Body of pancreas (tissue), 4 donors: ENCODE results near the gene KLB. TPM values are rescaled to one million over a fixed set of nuclear protein-coding genes. Genes with fewer than 3 reads are reported as not detected.
"Not testable (repeated sequence)": the region's sequence is repeated elsewhere in the genome, so short reads cannot be mapped to it uniquely, and the experiment has no call there.

ENCODE experiments used
- ATAC-seq: fragments of 150-250 bp; one replicate; pipeline ENCODE4 v1.9.1; 2016
- DNase-seq, 4 donors: peaks; one replicate each; pipeline ENCODE4 v3.0.0-alpha.2; 2019
- H3K27ac ChIP-seq, 4 donors: fragments of 200-600 bp; sonication (generic); 1 replicate in 3 of 4; 2 replicates in 1 of 4; pipeline versions ENCODE4 v1.5.1 to v1.6.1; 2016 to 2019; ENCODE audit warnings: mild to moderate bottlenecking in 1 of 4, mixed read lengths in 1 of 4, moderate library complexity in 1 of 4
- H3K27me3 ChIP-seq, 2 donors: fragments of 200-600 bp; sonication (generic); one replicate each; pipeline ENCODE4 v1.6.0; 2016; ENCODE audit warnings: mild to moderate bottlenecking in 1 of 2
- H3K36me3 ChIP-seq, 2 donors: fragments of 200-600 bp; sonication (generic); replicated peaks in 1 of 2; 2 replicates each; pipeline ENCODE4 v1.5.1; 2016; ENCODE audit warnings: low read depth in 2 of 2; ENCODE audit not compliant: insufficient read depth in 1 of 2
- H3K4me1 ChIP-seq: fragments of 200-600 bp; sonication (generic); one replicate; pipeline ENCODE4 v1.6.0; 2016
- H3K4me3 ChIP-seq, 2 donors: fragments of 200-600 bp; sonication (generic); 1 replicate in 1 of 2; 2 replicates in 1 of 2; pipeline ENCODE4 v1.5.1; 2016 to 2019
- H3K9me3 ChIP-seq, 3 donors: fragments of 200-600 bp; sonication (generic); 1 replicate in 2 of 3; 2 replicates in 1 of 3; pipeline ENCODE4 v1.5.1; 2016
- POLR2A ChIP-seq, 3 donors: fragments of 450-650 bp; IDR thresholded peaks; one replicate each; pipeline ENCODE4 v1.6.1; 2016; ENCODE audit warnings: antibody characterized with exemption in 3 of 3, mild to moderate bottlenecking in 2 of 3
- WGBS, 2 donors: methylation state at CpG; one replicate each; pipeline ENCODE4 v1.1.5; 2017; 5-methylcytosine and 5-hydroxymethylcytosine counted together
- intact Hi-C: fragments of 100-400 bp; cut with DNase I; formaldehyde crosslinking; loops from one replicate; pipeline ENCODE4 v1.15.1; 2023
- total RNA-seq, 2 donors: library from RNA; depleted of rRNA; stranded (reverse); fragments of >200 nt; gene quantifications; one replicate each; pipeline ENCODE4 v1.1.0, GENCODE V29; 2016
- TF ChIP-seq, protein P1 (sequence below), 7 experiments: fragments of 450-650 bp in 4 of 7; fragments of 200-600 bp in 3 of 7; sonication (generic) in 3 of 7; IDR thresholded peaks; one replicate each; pipeline ENCODE4 v1.5.1; 2016 to 2019; ENCODE audit warnings: antibody characterized with exemption in 7 of 7

Gene KLB
- total RNA-seq: 1 to 10 TPM; 2.1 to 3.6 TPM

DNA sequence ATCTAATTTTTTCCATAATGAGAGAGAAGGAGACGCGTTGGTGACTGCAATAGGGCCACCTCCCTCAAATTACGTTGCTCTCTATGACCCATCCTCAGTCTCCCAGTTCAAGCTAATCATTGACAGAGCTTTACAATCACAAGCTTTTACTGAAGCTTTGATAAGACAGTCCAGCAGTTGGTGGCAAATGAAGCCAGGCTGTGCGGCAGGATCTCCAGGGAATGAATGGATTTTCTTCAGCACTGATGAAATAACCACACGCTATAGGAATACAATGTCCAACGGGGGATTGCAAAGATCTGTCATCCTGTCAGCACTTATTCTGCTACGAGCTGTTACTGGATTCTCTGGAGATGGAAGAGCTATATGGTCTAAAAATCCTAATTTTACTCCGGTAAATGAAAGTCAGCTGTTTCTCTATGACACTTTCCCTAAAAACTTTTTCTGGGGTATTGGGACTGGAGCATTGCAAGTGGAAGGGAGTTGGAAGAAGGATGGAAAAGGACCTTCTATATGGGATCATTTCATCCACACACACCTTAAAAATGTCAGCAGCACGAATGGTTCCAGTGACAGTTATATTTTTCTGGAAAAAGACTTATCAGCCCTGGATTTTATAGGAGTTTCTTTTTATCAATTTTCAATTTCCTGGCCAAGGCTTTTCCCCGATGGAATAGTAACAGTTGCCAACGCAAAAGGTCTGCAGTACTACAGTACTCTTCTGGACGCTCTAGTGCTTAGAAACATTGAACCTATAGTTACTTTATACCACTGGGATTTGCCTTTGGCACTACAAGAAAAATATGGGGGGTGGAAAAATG is at the start of gene KLB:
TSS of gene KLB (plus strand) at position 168 of the 821 bp plus-strand sequence. CDS start at position 188, 20 bp downstream.
- Histone ChIP-seq H3K36me3 (no peaks in the 10 kb centered on the region), H3K27me3 (no peaks in the 10 kb centered on the region), H3K4me3 (peak within 1 kb of the TSS in 1 of 2 donors; percentile 1), H3K4me1 (peaks cover 15% of the 10 kb centered on the region), H3K27ac (peak within 1 kb of the TSS; percentile 25 to 76 (median 36)), H3K9me3 (no peaks in the 10 kb centered on the region)
- 14 to 20% methylated on average over 12 of the region's 12 CpGs for WGBS, 2 donors
- TF ChIP-seq, protein P1, sequence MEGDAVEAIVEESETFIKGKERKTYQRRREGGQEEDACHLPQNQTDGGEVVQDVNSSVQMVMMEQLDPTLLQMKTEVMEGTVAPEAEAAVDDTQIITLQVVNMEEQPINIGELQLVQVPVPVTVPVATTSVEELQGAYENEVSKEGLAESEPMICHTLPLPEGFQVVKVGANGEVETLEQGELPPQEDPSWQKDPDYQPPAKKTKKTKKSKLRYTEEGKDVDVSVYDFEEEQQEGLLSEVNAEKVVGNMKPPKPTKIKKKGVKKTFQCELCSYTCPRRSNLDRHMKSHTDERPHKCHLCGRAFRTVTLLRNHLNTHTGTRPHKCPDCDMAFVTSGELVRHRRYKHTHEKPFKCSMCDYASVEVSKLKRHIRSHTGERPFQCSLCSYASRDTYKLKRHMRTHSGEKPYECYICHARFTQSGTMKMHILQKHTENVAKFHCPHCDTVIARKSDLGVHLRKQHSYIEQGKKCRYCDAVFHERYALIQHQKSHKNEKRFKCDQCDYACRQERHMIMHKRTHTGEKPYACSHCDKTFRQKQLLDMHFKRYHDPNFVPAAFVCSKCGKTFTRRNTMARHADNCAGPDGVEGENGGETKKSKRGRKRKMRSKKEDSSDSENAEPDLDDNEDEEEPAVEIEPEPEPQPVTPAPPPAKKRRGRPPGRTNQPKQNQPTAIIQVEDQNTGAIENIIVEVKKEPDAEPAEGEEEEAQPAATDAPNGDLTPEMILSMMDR (IDR thresholded peaks at IDR 0.05): no peak
- peak in 2 of 3 donors; percentile 68 to 70 for TF ChIP-seq POLR2A (IDR thresholded peaks at IDR 0.05)
- DNase-seq (peak; percentile 39 to 61 (median 46)), ATAC-seq (peak; percentile 74)
- intact Hi-C loops: no loop called here

DNA sequence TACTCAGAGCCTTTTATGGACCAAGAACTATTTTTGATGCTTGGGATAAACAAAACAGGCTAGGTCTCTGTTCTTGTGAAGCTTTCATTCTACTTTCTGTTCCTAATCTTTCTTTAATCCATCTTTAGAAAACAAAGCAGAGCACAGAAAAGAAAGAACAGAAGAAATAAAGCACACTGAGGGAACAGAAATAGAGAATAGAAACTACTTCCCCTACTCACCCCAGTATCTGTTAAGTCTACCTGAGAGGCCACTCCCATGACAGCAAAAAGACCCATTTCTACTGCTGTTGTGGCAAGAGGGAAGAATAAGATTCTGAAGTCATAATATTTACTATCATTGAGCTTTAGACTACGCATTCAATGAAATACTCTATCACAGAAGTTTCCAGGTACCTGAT is 49.7 kb upstream of the KLB start:
- Histone ChIP-seq H3K27me3 (no peaks in the 10 kb centered on the region), H3K4me1 (peaks cover 52% of the 10 kb centered on the region), H3K4me3 (no peak overlapping the region), H3K36me3 (no peaks in the 10 kb centered on the region), H3K27ac (peak overlapping the region in 1 of 4 donors; percentile 49), H3K9me3 (peaks cover 0 to 2% (median 0%) of the 10 kb centered on the region in 3 donors)
- intact Hi-C loops: no loop called here
- ATAC-seq (no peak), DNase-seq (no peak)
- TF ChIP-seq POLR2A (IDR thresholded peaks at IDR 0.05): no peak
- TF ChIP-seq, protein P1 (IDR thresholded peaks at IDR 0.05): no peak
- WGBS, 2 donors: 41 to 58% methylated on average over 1 of the region's 1 CpG

DNA sequence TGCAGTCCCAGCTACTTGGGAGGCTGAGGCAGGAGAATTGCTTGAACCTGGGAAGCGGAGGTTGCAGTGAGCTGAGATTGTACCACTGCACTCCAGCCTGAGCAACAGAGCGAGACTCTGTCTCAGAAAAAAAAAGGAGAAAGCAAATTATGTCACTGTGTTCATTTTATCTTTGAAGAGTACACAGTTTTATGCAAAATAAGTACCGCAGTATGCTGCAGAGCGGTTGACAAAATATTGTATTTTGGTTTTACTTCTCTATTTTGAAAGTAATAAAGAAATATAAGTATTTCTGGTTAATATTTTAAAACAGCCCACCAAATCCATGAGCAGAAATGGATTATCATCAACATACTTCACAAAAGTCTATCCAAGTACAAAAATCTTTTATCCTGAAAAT is 46.1 kb upstream of the KLB start:
- 87 to 93% methylated on average over 4 of the region's 4 CpGs for WGBS, 2 donors
- intact Hi-C loops, H3K36me3 ChIP-seq, H3K27me3 ChIP-seq, ATAC-seq, H3K27ac ChIP-seq, H3K4me3 ChIP-seq, H3K9me3 ChIP-seq, DNase-seq: not testable (repeated sequence)
- H3K4me1 ChIP-seq: peaks cover 40% of the 10 kb centered on the region

DNA sequence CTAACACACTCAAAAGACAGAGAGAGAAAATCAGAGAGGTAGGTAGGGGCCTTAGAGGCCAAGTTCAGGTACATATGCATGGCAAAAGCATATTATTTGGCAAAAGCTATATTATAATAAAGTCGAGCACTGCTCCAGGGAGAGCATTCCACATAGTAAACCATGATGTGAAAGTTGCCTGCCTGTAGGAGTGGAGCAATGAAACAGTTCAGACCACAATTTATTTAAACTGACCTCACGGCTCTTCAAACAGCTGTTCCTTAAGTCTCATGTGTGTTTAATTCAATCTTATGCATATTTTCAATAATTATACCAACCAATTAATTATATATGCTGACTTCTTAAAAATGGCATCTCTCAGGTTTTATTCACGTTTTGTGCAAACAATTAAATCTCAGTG is 43.9 kb upstream of the KLB start:
- Histone ChIP-seq H3K36me3 (no peaks in the 10 kb centered on the region), H3K4me3 (no peak overlapping the region), H3K4me1 (peaks cover 33% of the 10 kb centered on the region), H3K27me3 (no peaks in the 10 kb centered on the region), H3K9me3 (peaks cover 0 to 2% (median 0%) of the 10 kb centered on the region in 3 donors), H3K27ac (no peak overlapping the region)
- DNase-seq (no peak), ATAC-seq (no peak)
- TF ChIP-seq, protein P1 (IDR thresholded peaks at IDR 0.05): no peak
- TF ChIP-seq POLR2A (IDR thresholded peaks at IDR 0.05): no peak
- intact Hi-C loops: no loop called here
- 29 to 48% methylated on average over 3 of the region's 3 CpGs for WGBS, 2 donors

DNA sequence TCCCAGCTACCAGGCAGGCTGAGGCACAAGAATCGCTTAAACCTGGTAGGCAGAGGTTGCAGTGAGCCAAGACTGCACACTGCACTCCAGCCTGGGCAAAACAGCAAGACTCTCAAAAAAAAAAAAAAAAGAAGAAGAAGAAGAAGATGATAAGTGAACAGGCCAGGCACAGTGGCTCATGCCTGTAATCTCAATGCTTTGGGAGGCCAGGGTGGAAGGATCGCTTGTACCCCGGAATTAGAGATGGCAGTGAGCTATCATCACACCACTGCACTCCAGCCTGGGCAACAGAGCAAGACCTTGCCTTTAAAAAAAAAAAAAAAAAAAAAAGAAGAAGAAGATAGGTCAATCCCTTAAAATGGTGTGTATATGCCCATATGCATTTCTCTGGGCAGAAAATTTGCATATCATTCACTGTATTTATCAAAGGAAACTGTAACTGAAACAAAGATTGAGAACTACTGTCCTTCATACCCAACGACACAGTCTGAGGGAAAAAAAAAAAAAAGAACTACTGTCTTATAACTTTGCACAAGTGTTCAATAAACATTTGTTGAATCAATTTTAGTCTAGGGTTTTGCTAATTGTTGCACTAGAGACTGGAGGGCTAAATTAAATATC is 42.8 kb upstream of the KLB start:
- no peak overlapping the region for H3K4me3 ChIP-seq
- H3K36me3 ChIP-seq: no peaks in the 10 kb centered on the region
- ATAC-seq: no peak
- DNase-seq: no peak
- peaks cover 28% of the 10 kb centered on the region for H3K4me1 ChIP-seq
- TF ChIP-seq POLR2A (IDR thresholded peaks at IDR 0.05): no peak
- TF ChIP-seq, protein P1 (IDR thresholded peaks at IDR 0.05): no peak
- WGBS, 2 donors: 65 to 76% methylated on average over 4 of the region's 4 CpGs
- peaks cover 0 to 2% (median 0%) of the 10 kb centered on the region in 3 donors for H3K9me3 ChIP-seq
- intact Hi-C loops: no loop called here
- no peak overlapping the region for H3K27ac ChIP-seq
- H3K27me3 ChIP-seq: no peaks in the 10 kb centered on the region
